Adrenal gland (tissue), 5 donors: Measurements from ENCODE around the gene CDH11.

Source experiments
- POLR2A ChIP-seq, 2 donors: fragments of 450-650 bp; IDR thresholded peaks; one replicate each; pipeline ENCODE4 v1.6.1; 2017; ENCODE audit warnings: antibody characterized with exemption in 2 of 2, mild to moderate bottlenecking in 2 of 2, moderate library complexity in 1 of 2
- TF ChIP-seq, protein P1 (sequence below), 6 experiments: fragments of 450-650 bp in 4 of 6; fragments of 200-600 bp in 2 of 6; sonication (generic) in 1 of 6; IDR thresholded peaks; 1 replicate in 5 of 6; 2 replicates in 1 of 6; pipeline versions ENCODE4 v1.5.1 to v1.8.0; 2016 to 2021; ENCODE audit warnings: antibody characterized with exemption in 6 of 6, mild to moderate bottlenecking in 2 of 6, moderate library complexity in 1 of 6
- donor health status: DM: no; HTN: no; CAD: no.

GRCh38 chr16:65116818-65117430 lies 4.9 kb downstream of the CDH11 start:
- TF ChIP-seq, protein P1, sequence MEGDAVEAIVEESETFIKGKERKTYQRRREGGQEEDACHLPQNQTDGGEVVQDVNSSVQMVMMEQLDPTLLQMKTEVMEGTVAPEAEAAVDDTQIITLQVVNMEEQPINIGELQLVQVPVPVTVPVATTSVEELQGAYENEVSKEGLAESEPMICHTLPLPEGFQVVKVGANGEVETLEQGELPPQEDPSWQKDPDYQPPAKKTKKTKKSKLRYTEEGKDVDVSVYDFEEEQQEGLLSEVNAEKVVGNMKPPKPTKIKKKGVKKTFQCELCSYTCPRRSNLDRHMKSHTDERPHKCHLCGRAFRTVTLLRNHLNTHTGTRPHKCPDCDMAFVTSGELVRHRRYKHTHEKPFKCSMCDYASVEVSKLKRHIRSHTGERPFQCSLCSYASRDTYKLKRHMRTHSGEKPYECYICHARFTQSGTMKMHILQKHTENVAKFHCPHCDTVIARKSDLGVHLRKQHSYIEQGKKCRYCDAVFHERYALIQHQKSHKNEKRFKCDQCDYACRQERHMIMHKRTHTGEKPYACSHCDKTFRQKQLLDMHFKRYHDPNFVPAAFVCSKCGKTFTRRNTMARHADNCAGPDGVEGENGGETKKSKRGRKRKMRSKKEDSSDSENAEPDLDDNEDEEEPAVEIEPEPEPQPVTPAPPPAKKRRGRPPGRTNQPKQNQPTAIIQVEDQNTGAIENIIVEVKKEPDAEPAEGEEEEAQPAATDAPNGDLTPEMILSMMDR (IDR thresholded peaks at IDR 0.05), result no peak
- no peak for TF ChIP-seq POLR2A (IDR thresholded peaks at IDR 0.05)
